ENCODE measurements around the gene SMOC2. TPM values are rescaled to one million over a fixed set of nuclear protein-coding genes. Genes with fewer than 3 reads are reported as not detected.

SMOC2 gene
- total RNA-seq, 6 experiments from 2014 or later: 0.42 to 3.5 (median 1.2) TPM

DNA sequence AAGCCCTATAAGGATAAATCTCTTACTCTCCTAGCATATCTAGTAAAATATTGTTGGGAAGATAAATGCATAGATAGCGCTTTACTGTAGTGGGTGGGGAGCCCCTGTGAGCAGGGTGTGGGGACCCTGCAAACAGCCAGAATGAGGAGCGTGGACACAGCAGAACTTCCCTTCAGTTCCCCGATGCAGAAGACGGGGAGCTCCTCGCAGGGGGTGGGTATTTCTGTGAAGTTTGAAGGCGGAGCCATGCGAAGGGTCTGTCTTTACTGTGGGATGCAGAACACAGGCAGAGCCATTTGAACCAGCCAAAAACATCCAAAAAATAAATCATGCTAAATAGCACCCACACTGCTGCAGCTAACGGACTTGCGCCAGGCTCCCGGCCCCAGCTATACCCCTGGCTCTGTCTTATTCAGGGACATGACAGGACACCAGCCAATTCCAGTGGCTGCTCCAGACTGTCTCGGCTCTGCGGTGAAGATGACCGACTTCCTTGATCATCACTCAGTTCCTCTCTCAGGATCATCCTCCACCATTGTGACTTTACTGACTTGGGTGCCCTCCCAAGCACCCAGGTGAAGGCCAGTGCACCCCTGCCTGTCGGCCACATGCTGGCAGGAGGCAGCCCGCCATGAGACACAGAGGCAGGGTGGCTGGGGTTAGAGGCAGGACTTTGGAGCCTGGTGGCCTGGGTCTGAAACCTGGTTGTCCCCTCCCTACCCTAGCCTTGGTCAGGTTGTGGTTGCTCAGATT is 134.5 kb downstream of the SMOC2 start:
- 69% methylated on average over 8 of the region's 15 CpGs for WGBS (ENCODE audit: insufficient coverage, low coverage, low lambda C conversion rate, missing lambda C conversion rate)
- no peak for DNase-seq
- intact Hi-C loops (cut with DNase I): no loop called here
- no peaks in the 10 kb centered on the region for H3K4me1 ChIP-seq
- H3K27me3 ChIP-seq: no peaks in the 10 kb centered on the region
- TF ChIP-seq POLR2A (IDR thresholded peaks at IDR 0.05): no peak
- TF ChIP-seq, protein P1, sequence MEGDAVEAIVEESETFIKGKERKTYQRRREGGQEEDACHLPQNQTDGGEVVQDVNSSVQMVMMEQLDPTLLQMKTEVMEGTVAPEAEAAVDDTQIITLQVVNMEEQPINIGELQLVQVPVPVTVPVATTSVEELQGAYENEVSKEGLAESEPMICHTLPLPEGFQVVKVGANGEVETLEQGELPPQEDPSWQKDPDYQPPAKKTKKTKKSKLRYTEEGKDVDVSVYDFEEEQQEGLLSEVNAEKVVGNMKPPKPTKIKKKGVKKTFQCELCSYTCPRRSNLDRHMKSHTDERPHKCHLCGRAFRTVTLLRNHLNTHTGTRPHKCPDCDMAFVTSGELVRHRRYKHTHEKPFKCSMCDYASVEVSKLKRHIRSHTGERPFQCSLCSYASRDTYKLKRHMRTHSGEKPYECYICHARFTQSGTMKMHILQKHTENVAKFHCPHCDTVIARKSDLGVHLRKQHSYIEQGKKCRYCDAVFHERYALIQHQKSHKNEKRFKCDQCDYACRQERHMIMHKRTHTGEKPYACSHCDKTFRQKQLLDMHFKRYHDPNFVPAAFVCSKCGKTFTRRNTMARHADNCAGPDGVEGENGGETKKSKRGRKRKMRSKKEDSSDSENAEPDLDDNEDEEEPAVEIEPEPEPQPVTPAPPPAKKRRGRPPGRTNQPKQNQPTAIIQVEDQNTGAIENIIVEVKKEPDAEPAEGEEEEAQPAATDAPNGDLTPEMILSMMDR (IDR thresholded peaks at IDR 0.05): no peak
- no peak overlapping the region for H3K27ac ChIP-seq
- ATAC-seq: no peak
- H3K9me3 ChIP-seq: no peaks in the 10 kb centered on the region
- H3K36me3 ChIP-seq: no peaks in the 10 kb centered on the region
- H3K4me3 ChIP-seq: no peak overlapping the region

DNA sequence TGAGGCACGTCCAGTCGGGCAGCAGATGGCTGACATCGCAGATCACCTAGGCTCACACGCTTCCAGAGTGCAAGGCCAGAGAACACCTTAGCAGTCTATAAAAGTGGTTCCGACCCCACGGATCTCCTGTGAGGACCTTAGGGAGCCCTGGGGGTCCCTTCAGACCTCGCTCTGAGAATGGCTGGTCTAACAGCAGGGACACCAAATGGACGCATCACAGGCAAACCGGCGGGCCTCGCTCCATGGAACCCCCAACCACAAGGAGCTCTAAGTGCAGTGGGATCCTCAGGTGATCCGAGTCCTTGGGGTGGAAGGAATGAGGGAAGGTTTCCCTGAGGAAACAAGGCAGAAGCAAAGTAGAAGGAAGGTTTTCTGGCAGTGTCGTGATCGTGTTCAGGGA is 135.4 kb downstream of the SMOC2 start:
- no peak for TF ChIP-seq POLR2A (IDR thresholded peaks at IDR 0.05)
- TF ChIP-seq, protein P1 (IDR thresholded peaks at IDR 0.05): no peak
- 65% methylated on average over 8 of the region's 14 CpGs for WGBS (ENCODE audit: insufficient coverage, low coverage, low lambda C conversion rate, missing lambda C conversion rate)
- Histone ChIP-seq H3K27ac (no peak overlapping the region), H3K4me3 (no peak overlapping the region), H3K9me3 (no peaks in the 10 kb centered on the region), H3K27me3 (no peaks in the 10 kb centered on the region), H3K36me3 (no peaks in the 10 kb centered on the region), H3K4me1 (no peaks in the 10 kb centered on the region)
- no peak for ATAC-seq
- intact Hi-C loops (cut with DNase I): no loop called here
- DNase-seq: no peak

DNA sequence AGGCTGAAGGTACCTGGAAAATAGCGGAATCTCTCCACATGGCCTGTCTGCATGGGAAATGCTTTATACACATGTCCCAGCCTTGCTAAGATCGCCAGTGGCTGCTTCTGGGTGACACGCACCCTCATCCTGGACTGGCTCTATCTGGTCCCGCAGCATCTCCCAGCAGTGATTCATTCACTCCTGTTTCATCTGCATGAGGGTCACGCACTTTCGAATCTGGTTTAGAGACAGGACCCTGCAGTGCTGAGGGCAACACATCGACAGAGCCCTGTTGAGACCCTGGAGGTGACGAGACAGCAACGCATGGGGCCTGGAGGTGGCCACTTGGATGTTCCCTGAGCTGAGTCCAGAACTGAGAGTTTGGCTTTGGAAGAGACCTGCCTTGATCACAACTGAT is 136.5 kb downstream of the SMOC2 start:
- no peaks in the 10 kb centered on the region for H3K9me3 ChIP-seq
- no peak overlapping the region for H3K4me3 ChIP-seq
- intact Hi-C loops (cut with DNase I): no loop called here
- H3K4me1 ChIP-seq: no peaks in the 10 kb centered on the region
- WGBS (ENCODE audit: insufficient coverage, low coverage, low lambda C conversion rate, missing lambda C conversion rate): 70% methylated on average over 3 of the region's 9 CpGs
- no peaks in the 10 kb centered on the region for H3K27me3 ChIP-seq
- no peak for ATAC-seq
- TF ChIP-seq POLR2A (IDR thresholded peaks at IDR 0.05): no peak
- TF ChIP-seq, protein P1 (IDR thresholded peaks at IDR 0.05): no peak
- H3K27ac ChIP-seq: no peak overlapping the region
- no peaks in the 10 kb centered on the region for H3K36me3 ChIP-seq
- DNase-seq: no peak

DNA sequence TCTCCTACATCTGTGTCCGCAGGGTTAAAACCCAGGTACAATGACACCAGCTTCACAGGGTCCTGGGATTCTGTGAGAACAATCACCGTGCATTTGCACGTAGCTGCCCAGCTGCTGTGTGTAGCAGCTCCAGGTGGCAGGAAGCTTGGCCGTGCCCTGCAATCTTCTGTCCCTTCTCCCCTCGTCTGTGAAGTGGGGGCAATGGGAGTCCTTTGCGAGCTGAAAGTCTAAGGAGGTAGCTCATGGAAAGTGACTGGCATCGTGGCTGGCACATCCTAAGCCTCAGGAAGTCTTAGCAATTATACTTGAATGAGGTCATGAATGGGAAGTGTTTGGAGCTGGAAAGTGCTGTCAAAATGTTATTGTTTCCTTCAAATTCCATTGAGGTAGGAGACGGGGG is 137.1 kb downstream of the SMOC2 start:
- TF ChIP-seq POLR2A (IDR thresholded peaks at IDR 0.05): no peak
- TF ChIP-seq, protein P1 (IDR thresholded peaks at IDR 0.05): no peak
- Histone ChIP-seq H3K9me3 (no peaks in the 10 kb centered on the region), H3K27ac (no peak overlapping the region), H3K4me3 (no peak overlapping the region), H3K4me1 (no peaks in the 10 kb centered on the region), H3K36me3 (no peaks in the 10 kb centered on the region), H3K27me3 (no peaks in the 10 kb centered on the region)
- 25% methylated on average over 1 of the region's 8 CpGs for WGBS (ENCODE audit: insufficient coverage, low coverage, low lambda C conversion rate, missing lambda C conversion rate)
- DNase-seq (no peak), ATAC-seq (no peak)
- intact Hi-C loops (cut with DNase I): no loop called here
